ENCODE data around the gene CD9.

CD9 gene

DNA sequence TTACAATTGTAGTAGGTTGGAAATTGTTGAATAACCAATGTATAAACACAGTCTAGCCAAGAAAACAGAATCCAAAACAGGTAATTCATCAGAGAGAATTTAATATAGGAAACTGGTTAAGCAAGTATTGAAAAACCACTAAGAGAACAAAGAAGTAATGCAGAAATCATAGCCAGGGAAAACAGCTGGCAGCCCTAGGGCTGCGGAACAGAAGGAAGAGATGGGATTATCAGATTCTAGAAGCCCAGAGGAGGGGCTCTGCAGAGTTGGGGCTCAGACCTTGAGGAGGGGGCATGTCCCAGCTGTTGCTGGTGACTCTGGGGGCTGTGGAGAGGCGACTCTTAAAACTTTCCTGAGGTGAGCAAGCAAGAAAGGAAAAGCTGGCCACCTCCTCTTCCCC, 49.4 kb downstream of the CD9 start:
- no peak overlapping the region for H3K4me3 ChIP-seq (replicated peaks; ENCODE audit: insufficient read depth, low read length)
- DNase-seq (ENCODE audit: low read depth in 1 of 2, low spot score in 1 of 2): no peak
- TF ChIP-seq POLR2AphosphoS5 (IDR thresholded peaks at IDR 0.05; ENCODE audit: low read depth) (no peak), GABPA (IDR thresholded peaks at IDR 0.05; ENCODE audit: low read depth) (no peak)
- TF ChIP-seq, protein P1, sequence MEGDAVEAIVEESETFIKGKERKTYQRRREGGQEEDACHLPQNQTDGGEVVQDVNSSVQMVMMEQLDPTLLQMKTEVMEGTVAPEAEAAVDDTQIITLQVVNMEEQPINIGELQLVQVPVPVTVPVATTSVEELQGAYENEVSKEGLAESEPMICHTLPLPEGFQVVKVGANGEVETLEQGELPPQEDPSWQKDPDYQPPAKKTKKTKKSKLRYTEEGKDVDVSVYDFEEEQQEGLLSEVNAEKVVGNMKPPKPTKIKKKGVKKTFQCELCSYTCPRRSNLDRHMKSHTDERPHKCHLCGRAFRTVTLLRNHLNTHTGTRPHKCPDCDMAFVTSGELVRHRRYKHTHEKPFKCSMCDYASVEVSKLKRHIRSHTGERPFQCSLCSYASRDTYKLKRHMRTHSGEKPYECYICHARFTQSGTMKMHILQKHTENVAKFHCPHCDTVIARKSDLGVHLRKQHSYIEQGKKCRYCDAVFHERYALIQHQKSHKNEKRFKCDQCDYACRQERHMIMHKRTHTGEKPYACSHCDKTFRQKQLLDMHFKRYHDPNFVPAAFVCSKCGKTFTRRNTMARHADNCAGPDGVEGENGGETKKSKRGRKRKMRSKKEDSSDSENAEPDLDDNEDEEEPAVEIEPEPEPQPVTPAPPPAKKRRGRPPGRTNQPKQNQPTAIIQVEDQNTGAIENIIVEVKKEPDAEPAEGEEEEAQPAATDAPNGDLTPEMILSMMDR (IDR thresholded peaks at IDR 0.05; ENCODE audit: insufficient read depth, low read length): no peak
- no peak overlapping the region for H3K27ac ChIP-seq (replicated peaks)
- no peaks in the 10 kb centered on the region for H3K27me3 ChIP-seq (ENCODE audit: insufficient read depth, poor library complexity, severe bottlenecking)

DNA sequence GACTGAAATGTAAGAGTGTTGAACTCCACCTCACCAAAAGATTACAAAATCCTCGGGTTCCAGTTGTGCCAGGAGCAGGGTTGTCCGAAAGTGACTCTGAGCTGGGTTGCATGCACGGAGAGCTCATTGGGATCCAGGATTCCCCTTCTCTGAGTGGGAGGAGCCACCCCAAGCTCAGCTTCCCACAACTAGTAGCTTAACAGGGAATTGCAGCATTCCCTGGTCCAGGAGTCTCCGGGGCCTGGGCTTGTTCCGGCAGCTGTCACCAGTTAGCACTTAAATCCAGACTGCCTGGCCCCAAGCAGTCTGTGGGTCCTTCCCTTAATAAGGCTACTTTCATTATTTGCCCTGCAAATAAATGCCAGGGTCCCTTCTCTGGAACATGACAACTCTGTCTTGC, 50.1 kb downstream of the CD9 start:
- Histone ChIP-seq H3K27ac (replicated peaks) (no peak overlapping the region), H3K27me3 (ENCODE audit: insufficient read depth, poor library complexity, severe bottlenecking) (no peaks in the 10 kb centered on the region), H3K4me3 (replicated peaks; ENCODE audit: insufficient read depth, low read length) (no peak overlapping the region)
- TF ChIP-seq GABPA (IDR thresholded peaks at IDR 0.05; ENCODE audit: low read depth): no peak
- TF ChIP-seq, protein P2, sequence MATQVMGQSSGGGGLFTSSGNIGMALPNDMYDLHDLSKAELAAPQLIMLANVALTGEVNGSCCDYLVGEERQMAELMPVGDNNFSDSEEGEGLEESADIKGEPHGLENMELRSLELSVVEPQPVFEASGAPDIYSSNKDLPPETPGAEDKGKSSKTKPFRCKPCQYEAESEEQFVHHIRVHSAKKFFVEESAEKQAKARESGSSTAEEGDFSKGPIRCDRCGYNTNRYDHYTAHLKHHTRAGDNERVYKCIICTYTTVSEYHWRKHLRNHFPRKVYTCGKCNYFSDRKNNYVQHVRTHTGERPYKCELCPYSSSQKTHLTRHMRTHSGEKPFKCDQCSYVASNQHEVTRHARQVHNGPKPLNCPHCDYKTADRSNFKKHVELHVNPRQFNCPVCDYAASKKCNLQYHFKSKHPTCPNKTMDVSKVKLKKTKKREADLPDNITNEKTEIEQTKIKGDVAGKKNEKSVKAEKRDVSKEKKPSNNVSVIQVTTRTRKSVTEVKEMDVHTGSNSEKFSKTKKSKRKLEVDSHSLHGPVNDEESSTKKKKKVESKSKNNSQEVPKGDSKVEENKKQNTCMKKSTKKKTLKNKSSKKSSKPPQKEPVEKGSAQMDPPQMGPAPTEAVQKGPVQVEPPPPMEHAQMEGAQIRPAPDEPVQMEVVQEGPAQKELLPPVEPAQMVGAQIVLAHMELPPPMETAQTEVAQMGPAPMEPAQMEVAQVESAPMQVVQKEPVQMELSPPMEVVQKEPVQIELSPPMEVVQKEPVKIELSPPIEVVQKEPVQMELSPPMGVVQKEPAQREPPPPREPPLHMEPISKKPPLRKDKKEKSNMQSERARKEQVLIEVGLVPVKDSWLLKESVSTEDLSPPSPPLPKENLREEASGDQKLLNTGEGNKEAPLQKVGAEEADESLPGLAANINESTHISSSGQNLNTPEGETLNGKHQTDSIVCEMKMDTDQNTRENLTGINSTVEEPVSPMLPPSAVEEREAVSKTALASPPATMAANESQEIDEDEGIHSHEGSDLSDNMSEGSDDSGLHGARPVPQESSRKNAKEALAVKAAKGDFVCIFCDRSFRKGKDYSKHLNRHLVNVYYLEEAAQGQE (IDR thresholded peaks at IDR 0.05; ENCODE audit: insufficient replicate concordance, low read depth): no peak
- TF ChIP-seq POLR2AphosphoS5 (IDR thresholded peaks at IDR 0.05; ENCODE audit: low read depth): no peak
- TF ChIP-seq SPI1 (IDR thresholded peaks at IDR 0.05; ENCODE audit: borderline replicate concordance, low read depth): no peak
- TF ChIP-seq, protein P1 (IDR thresholded peaks at IDR 0.05; ENCODE audit: insufficient read depth, low read length): no peak
- no peak for DNase-seq (ENCODE audit: low read depth in 1 of 2, low spot score in 1 of 2)

DNA sequence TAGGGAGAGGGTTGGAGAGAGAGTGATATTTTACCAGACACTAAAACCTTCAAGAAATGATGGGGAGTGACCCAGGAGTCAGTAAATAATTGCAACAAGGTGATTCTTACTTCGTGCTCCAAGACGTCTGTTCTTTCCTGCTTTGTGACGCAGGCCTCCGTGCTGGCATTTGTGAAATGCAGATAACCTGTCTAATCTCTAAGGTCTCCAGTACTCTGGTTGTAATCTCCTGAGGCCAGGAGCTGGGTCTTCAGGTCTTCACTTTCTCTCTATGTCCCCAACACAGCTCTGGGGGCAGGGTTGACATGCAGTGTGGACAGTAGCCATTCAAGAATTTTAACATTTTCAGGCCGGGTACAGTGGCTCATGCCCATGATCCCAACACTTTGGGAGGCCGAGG, 53.1 kb downstream of the CD9 start:
- TF ChIP-seq, protein P2 (IDR thresholded peaks at IDR 0.05; ENCODE audit: insufficient replicate concordance, low read depth): no peak
- TF ChIP-seq POLR2AphosphoS5 (IDR thresholded peaks at IDR 0.05; ENCODE audit: low read depth) (no peak), SPI1 (IDR thresholded peaks at IDR 0.05; ENCODE audit: borderline replicate concordance, low read depth) (no peak), GABPA (IDR thresholded peaks at IDR 0.05; ENCODE audit: low read depth) (no peak)
- TF ChIP-seq, protein P1 (IDR thresholded peaks at IDR 0.05; ENCODE audit: insufficient read depth, low read length): no peak
- DNase-seq (ENCODE audit: low read depth in 1 of 2, low spot score in 1 of 2): no peak
- H3K27me3 ChIP-seq (ENCODE audit: insufficient read depth, poor library complexity, severe bottlenecking): no peaks in the 10 kb centered on the region
- no peak overlapping the region for H3K4me3 ChIP-seq (replicated peaks; ENCODE audit: insufficient read depth, low read length)
- H3K27ac ChIP-seq (replicated peaks): no peak overlapping the region

DNA sequence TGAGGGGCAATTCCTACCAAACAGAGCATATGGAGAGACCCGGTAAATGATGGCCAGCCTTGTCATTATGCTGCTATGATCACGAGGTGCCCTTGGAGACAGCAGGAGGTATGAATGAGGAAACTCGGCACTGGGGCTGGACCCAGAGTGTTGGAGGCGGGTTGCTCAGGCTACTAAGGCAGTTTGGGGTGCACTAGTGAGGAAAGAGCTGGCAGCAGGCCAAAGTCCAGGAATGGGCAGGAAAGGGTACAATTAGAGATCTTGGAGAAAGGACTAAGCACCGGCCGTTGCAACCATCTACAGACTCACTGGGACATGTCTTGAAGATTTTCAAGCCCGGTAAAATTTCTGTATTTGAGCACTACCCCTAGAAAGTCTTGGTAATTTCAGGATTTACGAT, 54.3 kb downstream of the CD9 start:
- DNase-seq (ENCODE audit: low read depth in 1 of 2, low spot score in 1 of 2): no peak
- H3K4me3 ChIP-seq (replicated peaks; ENCODE audit: insufficient read depth, low read length): no peak overlapping the region
- H3K27ac ChIP-seq (replicated peaks): no peak overlapping the region
- H3K27me3 ChIP-seq (ENCODE audit: insufficient read depth, poor library complexity, severe bottlenecking): no peaks in the 10 kb centered on the region
- TF ChIP-seq SPI1 (IDR thresholded peaks at IDR 0.05; ENCODE audit: borderline replicate concordance, low read depth): no peak
- TF ChIP-seq POLR2AphosphoS5 (IDR thresholded peaks at IDR 0.05; ENCODE audit: low read depth): no peak
- TF ChIP-seq GABPA (IDR thresholded peaks at IDR 0.05; ENCODE audit: low read depth): no peak
- TF ChIP-seq, protein P1 (IDR thresholded peaks at IDR 0.05; ENCODE audit: insufficient read depth, low read length): no peak
- TF ChIP-seq, protein P2 (IDR thresholded peaks at IDR 0.05; ENCODE audit: insufficient replicate concordance, low read depth): no peak

Measured in HL-60 (cell line).